ENCODE data around the gene TUBA3C.
"Not testable (repeated sequence)": the region's sequence is repeated elsewhere in the genome, so short reads cannot be mapped to it uniquely, and the experiment has no call there.

TUBA3C gene

GRCh38 chr13:19181621-19182485 is at the start of gene TUBA3C:
TUBA3C (minus strand) TSS chr13:19181824; CDS start chr13:19181747, 77 bp downstream.
- DNase-seq (ENCODE audit: low spot score): no peak

GRCh38 chr13:19207413-19207812 is 25.8 kb upstream of the TUBA3C start:
- DNase-seq (ENCODE audit: low spot score): not testable (repeated sequence)

- DNase-seq (ENCODE audit: low spot score): not testable (repeated sequence)
Observed at GRCh38 chr13:19192622-19193021, 11.0 kb upstream of the TUBA3C start.

- DNase-seq (ENCODE audit: low spot score): not testable (repeated sequence)
Observed at GRCh38 chr13:19189911-19190310, 8.3 kb upstream of the TUBA3C start.

- DNase-seq (ENCODE audit: low spot score): not testable (repeated sequence)
Observed at GRCh38 chr13:19189368-19189767, 7.7 kb upstream of the TUBA3C start.

- no peak for DNase-seq (ENCODE audit: low spot score)
Observed at GRCh38 chr13:19185865-19186645, 4.4 kb upstream of the TUBA3C start.

- DNase-seq (ENCODE audit: low spot score): no peak
Observed at GRCh38 chr13:19185086-19185864, 3.7 kb upstream of the TUBA3C start.

- no peak for DNase-seq (ENCODE audit: low spot score)
Observed at GRCh38 chr13:19184176-19184575, 2.6 kb upstream of the TUBA3C start.

- no peak for DNase-seq (ENCODE audit: low spot score)
Observed at GRCh38 chr13:19183676-19184075, 2.1 kb upstream of the TUBA3C start.

GRCh38 chr13:19182536-19182935 is 912 bp upstream of the TUBA3C start:
- DNase-seq (ENCODE audit: low spot score): no peak

GRCh38 chr13:19181021-19181620 is 503 bp downstream of the TUBA3C start:
- no peak for DNase-seq (ENCODE audit: low spot score)

GRCh38 chr13:19179916-19180315 is 1.7 kb downstream of the TUBA3C start:
- no peak for DNase-seq (ENCODE audit: low spot score)

GRCh38 chr13:19178901-19179593 is 2.6 kb downstream of the TUBA3C start:
- no peak for DNase-seq (ENCODE audit: low spot score)

- DNase-seq (ENCODE audit: low spot score): not testable (repeated sequence)
Observed at GRCh38 chr13:19176981-19177776, 4.4 kb downstream of the TUBA3C start.

GRCh38 chr13:19173752-19174151 is 7.9 kb downstream of the TUBA3C start:
- DNase-seq (ENCODE audit: low spot score): no peak

GRCh38 chr13:19172647-19173030 is 9.0 kb downstream of the TUBA3C start:
- DNase-seq (ENCODE audit: low spot score): no peak

GRCh38 chr13:19172007-19172646 is 9.5 kb downstream of the TUBA3C start:
- no peak for DNase-seq (ENCODE audit: low spot score)

- no peak for DNase-seq (ENCODE audit: low spot score)
Observed at GRCh38 chr13:19171563-19171962, 10.1 kb downstream of the TUBA3C start.

GRCh38 chr13:19169991-19170390 is 11.6 kb downstream of the TUBA3C start:
- no peak for DNase-seq (ENCODE audit: low spot score)

GRCh38 chr13:19169496-19169895 is 12.1 kb downstream of the TUBA3C start:
- DNase-seq (ENCODE audit: low spot score): no peak

Measured in hematopoietic multipotent progenitor cell treated with erythropoietin and hydrocortisone succinate and interleukin-3 and kit ligand, for 17 days (in vitro differentiated cells).